Mammary epithelial cell (primary cell): Measurements from ENCODE around the gene PSMB8.

Experiments used
- CTCF ChIP-seq, 2 donors: IDR thresholded peaks in 1 of 2; conservative IDR thresholded peaks in 1 of 2; 2 replicates each; pipeline ENCODE4 v1.5.1; 2011 to 2012; ENCODE audit warnings: inconsistent platforms in 2 of 2, low read length in 2 of 2, mild to moderate bottlenecking in 2 of 2, control low read depth in 1 of 2, low read depth in 1 of 2; ENCODE audit not compliant: insufficient read depth in 1 of 2; ENCODE audit errors: extremely low read depth in 1 of 2
- EZH2 ChIP-seq: IDR thresholded peaks from 2 replicates; pipeline ENCODE4 v1.6.1; 2012; ENCODE audit warnings: low read length, inconsistent platforms, borderline replicate concordance

- TF ChIP-seq CTCF (conservative IDR thresholded peaks at IDR 0.05 in 1 of 2, IDR thresholded peaks at IDR 0.05 in 1 of 2; ENCODE audit: extremely low read depth in 1 of 2, insufficient read depth in 1 of 2, low read depth in 1 of 2, low read length in 2 of 2) (no peak), EZH2 (no peak)
These were observed 3.1 kb downstream of the PSMB8 start for GRCh38 chr6:32840604-32841246.
